Muscle of leg (tissue), 11 donors: ENCODE results near the gene GCHFR. TPM values are rescaled to one million over a fixed set of nuclear protein-coding genes. Genes with fewer than 3 reads are reported as not detected.
A peak's percentile ranks its signal among the peaks of the same experiment; 100 is the strongest.

Experiments used
- DNase-seq: peaks from one replicate; pipeline ENCODE4 v3.0.0; 2013
- H3K27ac ChIP-seq: one replicate; pipeline ENCODE4 v1.5.1; 2013; ENCODE audit warnings: mild to moderate bottlenecking, low read length, control low read depth
- H3K27me3 ChIP-seq: one replicate; pipeline ENCODE4 v1.6.1; 2013; ENCODE audit warnings: low read length; ENCODE audit not compliant: control insufficient read depth, insufficient read depth
- H3K36me3 ChIP-seq: one replicate; pipeline ENCODE4 v1.6.1; 2013; ENCODE audit warnings: low read length; ENCODE audit not compliant: control insufficient read depth, insufficient read depth
- H3K4me1 ChIP-seq: one replicate; pipeline ENCODE4 v1.6.1; 2013; ENCODE audit warnings: low read length; ENCODE audit not compliant: control insufficient read depth, insufficient read depth
- H3K4me3 ChIP-seq: one replicate; pipeline ENCODE4 v1.5.1; 2013; ENCODE audit warnings: low read length, control low read depth
- H3K9me3 ChIP-seq: replicated peaks from 2 replicates; pipeline ENCODE4 v1.6.1; 2013; ENCODE audit warnings: low read depth, low read length; ENCODE audit not compliant: control insufficient read depth
- WGBS: methylation state at CpG from one replicate; pipeline ENCODE4 v1.1.5; 2013; ENCODE audit warnings: missing lambda C conversion rate; ENCODE audit not compliant: insufficient coverage; 5-methylcytosine and 5-hydroxymethylcytosine counted together
- polyA plus RNA-seq, 8 donors: library from polyadenylated mRNA; unstranded; fragments of 120-200 nt; gene quantifications; one replicate each; pipeline versions ENCODE4 v1.2.1 to v1.2.3, GENCODE V29; 2013; ENCODE audit warnings: inconsistent platforms in 1 of 8, low replicate concordance in 1 of 8; ENCODE audit not compliant: insufficient read length in 8 of 8, insufficient read depth in 1 of 8
- total RNA-seq: library from RNA; stranded (reverse); fragments of 120-200 nt; gene quantifications from one replicate; pipeline ENCODE4 v1.2.4, GENCODE V29; 2013

GCHFR gene
- total and polyA plus RNA-seq, 9 donors, result 3.8 to 14.1 (median 5.9) TPM

GRCh38 chr15:40790718-40791117 lies 26.9 kb downstream of the GCHFR start:
- no peak overlapping the region for H3K27ac ChIP-seq
- DNase-seq, result no peak
- peaks cover 18% of the 10 kb centered on the region for H3K36me3 ChIP-seq
- no CpG with 5 or more reads among the region's 3 CpGs for WGBS
- H3K27me3 ChIP-seq, result no peaks in the 10 kb centered on the region
- H3K4me3 ChIP-seq, result no peak overlapping the region
- H3K4me1 ChIP-seq, result peaks cover 2% of the 10 kb centered on the region
- H3K9me3 ChIP-seq, result no peaks in the 10 kb centered on the region

- WGBS, result 80% methylated on average over 3 of the region's 3 CpGs
- Histone ChIP-seq H3K27ac (no peak overlapping the region), H3K36me3 (peaks cover 18% of the 10 kb centered on the region), H3K4me3 (no peak overlapping the region), H3K27me3 (no peaks in the 10 kb centered on the region), H3K4me1 (peaks cover 2% of the 10 kb centered on the region), H3K9me3 (no peaks in the 10 kb centered on the region)
- DNase-seq, result no peak
Observed at GRCh38 chr15:40792394-40792793, 28.5 kb downstream of the GCHFR start.

- no peak for DNase-seq
- Histone ChIP-seq H3K4me1 (peaks cover 2% of the 10 kb centered on the region), H3K9me3 (no peaks in the 10 kb centered on the region), H3K27ac (no peak overlapping the region), H3K27me3 (no peaks in the 10 kb centered on the region), H3K36me3 (peaks cover 18% of the 10 kb centered on the region), H3K4me3 (no peak overlapping the region)
- 94% methylated on average over 4 of the region's 9 CpGs for WGBS
Observed at GRCh38 chr15:40793216-40793989, 29.5 kb downstream of the GCHFR start.

- Histone ChIP-seq H3K36me3 (peaks cover 14% of the 10 kb centered on the region), H3K4me3 (no peak overlapping the region), H3K27me3 (no peaks in the 10 kb centered on the region), H3K9me3 (no peaks in the 10 kb centered on the region), H3K27ac (no peak overlapping the region), H3K4me1 (no peaks in the 10 kb centered on the region)
- DNase-seq, result no peak
- WGBS, result 75% methylated on average over 1 of the region's 2 CpGs
Observed at GRCh38 chr15:40796041-40796440, 32.2 kb downstream of the GCHFR start.

GRCh38 chr15:40796512-40796911 lies 32.6 kb downstream of the GCHFR start:
- H3K36me3 ChIP-seq, result peaks cover 13% of the 10 kb centered on the region
- H3K9me3 ChIP-seq, result no peaks in the 10 kb centered on the region
- no peaks in the 10 kb centered on the region for H3K27me3 ChIP-seq
- WGBS, result no CpG with 5 or more reads among the region's 5 CpGs
- H3K4me3 ChIP-seq, result no peak overlapping the region
- no peaks in the 10 kb centered on the region for H3K4me1 ChIP-seq
- no peak overlapping the region for H3K27ac ChIP-seq
- no peak for DNase-seq

GRCh38 chr15:40799523-40799922 lies 35.7 kb downstream of the GCHFR start:
- no peaks in the 10 kb centered on the region for H3K27me3 ChIP-seq
- no peak for DNase-seq
- no peak overlapping the region for H3K4me3 ChIP-seq
- H3K4me1 ChIP-seq, result no peaks in the 10 kb centered on the region
- H3K36me3 ChIP-seq, result peaks cover 4% of the 10 kb centered on the region
- H3K27ac ChIP-seq, result no peak overlapping the region
- no peaks in the 10 kb centered on the region for H3K9me3 ChIP-seq
- no CpG with 5 or more reads among the region's 3 CpGs for WGBS

GRCh38 chr15:40803076-40803475 lies 39.2 kb downstream of the GCHFR start:
- Histone ChIP-seq H3K36me3 (peaks cover 4% of the 10 kb centered on the region), H3K27me3 (no peaks in the 10 kb centered on the region), H3K4me3 (no peak overlapping the region), H3K9me3 (no peaks in the 10 kb centered on the region), H3K4me1 (peaks cover 8% of the 10 kb centered on the region), H3K27ac (no peak overlapping the region)
- DNase-seq, result no peak
- WGBS, result 100% methylated on average over 1 of the region's 2 CpGs

GRCh38 chr15:40803688-40804087 lies 39.8 kb downstream of the GCHFR start:
- no peak overlapping the region for H3K27ac ChIP-seq
- no peaks in the 10 kb centered on the region for H3K27me3 ChIP-seq
- whole genome bisulfite sequencing, result 86% methylated on average over 1 of the region's 1 CpG
- H3K9me3 ChIP-seq, result no peaks in the 10 kb centered on the region
- H3K4me1 ChIP-seq, result peaks cover 11% of the 10 kb centered on the region
- H3K4me3 ChIP-seq, result no peak overlapping the region
- H3K36me3 ChIP-seq, result peaks cover 4% of the 10 kb centered on the region
- no peak for DNase-seq

GRCh38 chr15:40806672-40807027 lies 42.8 kb downstream of the GCHFR start:
- no peaks in the 10 kb centered on the region for H3K9me3 ChIP-seq

GRCh38 chr15:40807028-40807887 lies 43.4 kb downstream of the GCHFR start, which contains the start of the genes DNAJC17 and ZFYVE19:
Gene DNAJC17 (minus strand): TSS chr15:40807473. CDS start chr15:40807446, 27 bp downstream.
Gene ZFYVE19 (plus strand): TSS chr15:40807089. CDS start chr15:40807590, 501 bp downstream.
- WGBS, result under 1% methylated on average over 64 of the region's 64 CpGs
- Histone ChIP-seq H3K4me3 (peak within 1 kb of the TSS; percentile 92), H3K27ac (peak within 1 kb of the TSS; percentile 97), H3K36me3 (peaks cover 26% of the 10 kb centered on the region), H3K27me3 (no peaks in the 10 kb centered on the region), H3K4me1 (peaks cover 11% of the 10 kb centered on the region), H3K9me3 (no peaks in the 10 kb centered on the region)
- DNase-seq, result peak; percentile 100

More at GRCh38 chr15:40806672-40807027, 42.8 kb downstream of the GCHFR start:
- 0% methylated on average over 2 of the region's 2 CpGs for WGBS
- peak overlapping the region; percentile 97 for H3K27ac ChIP-seq
- no peaks in the 10 kb centered on the region for H3K27me3 ChIP-seq
- H3K4me1 ChIP-seq, result peaks cover 11% of the 10 kb centered on the region
- DNase-seq, result no peak
- peaks cover 23% of the 10 kb centered on the region for H3K36me3 ChIP-seq
- peak overlapping the region; percentile 92 for H3K4me3 ChIP-seq
